ENCODE data around the gene FAM3A.
"Not testable (repeated sequence)": the region's sequence is repeated elsewhere in the genome, so short reads cannot be mapped to it uniquely, and the experiment has no call there.

The FAM3A gene, protein sequence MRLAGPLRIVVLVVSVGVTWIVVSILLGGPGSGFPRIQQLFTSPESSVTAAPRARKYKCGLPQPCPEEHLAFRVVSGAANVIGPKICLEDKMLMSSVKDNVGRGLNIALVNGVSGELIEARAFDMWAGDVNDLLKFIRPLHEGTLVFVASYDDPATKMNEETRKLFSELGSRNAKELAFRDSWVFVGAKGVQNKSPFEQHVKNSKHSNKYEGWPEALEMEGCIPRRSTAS

DNA sequence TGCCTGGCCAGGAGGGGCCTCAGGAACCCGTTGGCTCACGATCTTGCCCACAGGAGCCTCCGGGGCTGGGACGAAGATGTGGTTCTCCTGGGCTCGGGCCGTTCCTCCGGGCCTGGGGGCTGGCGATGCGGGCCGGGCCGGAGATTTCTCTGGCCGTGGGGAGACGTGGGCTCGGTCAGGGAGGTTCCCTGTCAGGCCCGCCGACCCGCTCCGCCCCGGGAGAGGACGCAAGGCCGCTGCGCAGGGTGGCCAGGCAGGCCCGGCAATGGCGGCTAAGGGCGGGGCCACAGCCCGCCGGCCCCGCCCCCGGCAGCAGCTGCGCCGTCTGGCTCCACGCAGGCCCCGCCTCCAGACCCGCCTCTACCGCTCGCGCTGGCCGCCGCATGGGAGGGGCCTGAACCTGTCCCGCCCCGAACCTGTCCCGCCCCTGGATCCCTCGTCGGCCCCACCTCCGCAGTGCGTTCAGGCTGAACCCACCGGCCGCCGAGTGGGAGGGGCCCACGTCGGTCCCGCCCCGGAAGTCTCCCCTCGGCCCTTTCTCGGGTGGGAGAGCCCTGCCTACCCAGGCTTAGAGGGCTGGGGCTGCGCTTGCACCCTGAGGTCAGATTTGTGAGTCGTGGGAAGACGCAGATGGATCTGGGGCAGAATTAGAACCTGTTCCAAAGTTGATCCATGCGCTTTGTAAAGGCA, at the start of gene FAM3A:
Gene FAM3A, minus strand, starts transcription at position 267 of the 690 bp plus-strand sequence. CDS start 460 bp downstream, outside the sequence.
- DNase-seq = peak; percentile 89

DNA sequence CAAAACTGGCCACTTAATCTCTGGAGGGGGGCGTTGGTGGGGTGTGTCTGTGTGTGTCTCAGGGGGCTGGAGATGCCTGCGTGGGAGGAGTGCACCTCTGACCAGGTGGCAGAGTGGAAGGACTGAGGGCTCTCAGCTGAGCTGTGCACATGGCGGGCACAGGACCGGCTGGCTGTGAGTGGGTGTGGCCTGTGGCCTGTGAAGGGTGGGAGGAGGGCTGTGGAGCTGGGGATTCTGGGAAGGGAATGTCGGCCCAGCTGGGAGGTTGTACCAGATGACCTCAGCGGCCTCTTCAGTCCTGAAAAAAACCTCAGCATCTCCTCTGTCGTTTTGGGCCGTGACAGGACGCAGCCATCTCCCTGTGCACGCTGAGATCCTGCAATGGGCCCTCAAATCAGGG, 46.3 kb upstream of the FAM3A start:
- not testable (repeated sequence) for DNase-seq

DNA sequence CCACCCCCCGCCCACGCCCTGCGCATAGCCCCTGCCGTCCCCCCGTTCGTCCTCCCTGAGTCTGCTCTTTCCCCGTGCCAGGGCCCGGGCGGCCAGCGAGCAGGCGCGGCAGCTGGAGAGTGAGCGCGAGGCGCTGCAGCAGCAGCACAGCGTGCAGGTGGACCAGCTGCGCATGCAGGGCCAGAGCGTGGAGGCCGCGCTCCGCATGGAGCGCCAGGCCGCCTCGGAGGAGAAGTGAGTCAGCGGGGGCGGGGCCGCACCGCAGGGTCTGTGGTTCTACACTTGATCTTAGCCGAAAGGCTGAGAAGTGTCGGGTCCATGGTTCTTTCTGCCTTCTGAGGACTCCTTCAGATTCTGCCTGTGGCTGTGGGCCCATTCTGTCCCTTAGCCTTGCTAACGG, 44.3 kb upstream of the FAM3A start:
- DNase-seq = not testable (repeated sequence)

DNA sequence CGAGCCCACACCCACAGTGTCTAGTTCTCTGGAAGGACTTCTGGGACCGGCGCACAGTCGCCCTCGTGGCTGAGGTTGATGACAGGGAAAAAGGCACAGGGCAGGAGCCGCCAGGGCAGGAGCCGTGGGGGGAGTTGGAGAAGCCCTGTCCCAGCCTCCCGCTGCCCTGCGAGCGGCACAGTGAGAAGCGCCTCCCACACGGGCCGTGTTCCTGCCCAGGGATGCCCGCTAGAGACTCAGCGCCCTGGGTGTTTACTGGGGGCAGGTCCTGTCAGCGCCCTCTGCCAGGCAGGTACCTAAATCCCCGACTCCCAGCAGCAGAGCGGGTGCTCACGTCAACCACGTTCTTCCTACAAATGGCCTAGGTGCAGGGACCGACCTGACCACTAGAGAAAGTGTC, 42.9 kb upstream of the FAM3A start:
- not testable (repeated sequence) for DNase-seq

DNA sequence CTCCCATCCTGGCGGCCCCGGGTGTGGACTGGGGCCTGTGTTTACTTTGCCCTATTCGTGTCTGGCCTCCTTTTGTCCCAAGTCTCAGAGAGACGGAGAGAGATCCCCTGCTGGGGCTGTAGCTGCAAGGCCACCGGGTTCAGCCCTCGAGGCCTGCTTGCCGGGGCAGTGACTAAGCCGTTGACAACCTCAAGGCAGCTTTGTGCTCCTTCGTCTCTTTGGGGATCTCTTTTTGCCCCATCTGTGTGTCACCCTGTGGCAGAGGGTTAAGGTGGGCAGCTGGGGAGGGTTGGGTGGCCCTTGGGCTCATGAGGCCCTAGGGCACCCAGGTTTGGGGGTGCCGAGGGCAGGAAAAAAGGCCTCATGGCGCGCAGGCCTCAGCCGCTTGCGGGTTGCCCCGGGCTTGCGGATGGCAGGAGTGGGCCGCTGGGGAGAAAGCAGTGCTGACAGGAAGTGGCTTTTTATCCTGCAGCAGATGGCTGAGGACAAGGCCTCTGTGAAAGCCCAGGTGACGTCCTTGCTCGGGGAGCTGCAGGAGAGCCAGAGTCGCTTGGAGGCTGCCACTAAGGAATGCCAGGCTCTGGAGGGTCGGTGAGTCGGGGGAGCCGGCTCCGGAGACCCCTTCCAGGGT, 42.1 kb upstream of the FAM3A start:
- not testable (repeated sequence) for DNase-seq

DNA sequence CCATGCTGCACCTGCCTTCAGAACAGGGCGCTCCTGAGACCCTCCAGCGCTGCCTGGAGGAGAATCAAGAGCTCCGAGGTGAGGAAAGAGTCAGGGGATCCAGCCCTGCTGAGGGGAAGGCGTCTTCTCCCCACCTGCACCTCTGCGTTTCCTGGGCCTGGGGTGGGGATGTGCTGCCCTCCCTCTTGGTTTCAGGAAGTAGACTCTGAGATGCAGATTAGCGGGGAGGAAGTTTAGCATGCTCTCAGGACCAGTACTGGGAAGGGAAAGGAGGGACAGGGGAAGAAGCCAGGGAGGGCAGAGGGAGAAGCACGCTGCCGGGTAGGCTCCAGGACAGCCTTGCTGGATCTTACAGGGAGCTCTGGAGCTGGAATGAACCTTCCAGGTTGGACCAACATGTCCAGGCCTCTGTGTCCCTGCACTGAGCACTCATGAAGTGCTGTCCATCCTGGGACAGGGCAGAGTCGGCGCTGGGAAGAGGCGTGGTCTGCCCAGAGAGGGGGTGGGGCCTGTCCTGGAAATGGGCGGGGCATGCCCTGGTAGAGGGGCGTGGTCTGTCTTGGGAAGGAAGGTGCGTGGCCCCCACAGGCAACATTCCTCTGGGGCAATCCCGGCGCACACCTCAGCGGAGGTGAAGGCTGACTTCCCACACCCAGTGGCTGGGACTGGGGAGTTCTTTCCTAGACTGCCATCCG, 36.2 kb upstream of the FAM3A start:
- DNase-seq = not testable (repeated sequence)

DNA sequence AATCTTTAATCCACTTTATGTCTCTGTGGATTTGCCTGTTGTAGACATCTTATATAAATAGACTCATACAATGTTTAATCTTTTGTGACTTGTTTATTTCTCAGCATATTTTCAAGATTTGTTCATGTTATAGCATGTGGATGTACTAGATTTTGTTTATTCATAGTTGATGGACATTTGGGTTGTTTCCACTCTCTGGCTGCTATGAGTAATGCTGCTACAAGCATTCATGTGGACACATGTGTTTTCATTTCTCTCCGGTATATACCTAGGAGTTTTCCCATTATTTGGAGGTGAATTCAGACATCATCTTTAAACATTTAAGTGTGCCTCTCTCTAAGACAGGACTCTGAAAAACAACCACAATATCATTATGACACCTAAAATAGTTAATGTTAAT, 33.7 kb upstream of the FAM3A start:
- no peak for DNase-seq

DNA sequence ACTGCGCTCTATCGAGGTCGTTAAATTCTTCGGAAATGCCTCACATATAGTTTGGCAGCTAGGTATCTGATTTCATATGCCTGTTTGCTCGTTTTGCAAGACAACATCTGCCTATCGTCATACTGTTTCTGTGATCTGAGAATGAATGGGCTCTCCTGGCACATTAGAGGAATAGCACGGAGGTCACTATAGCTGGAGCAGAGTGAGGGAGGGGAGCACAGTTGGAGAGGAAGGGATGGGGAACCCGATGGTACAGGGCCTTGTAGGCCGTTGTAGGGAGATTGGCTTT, 31.9 kb upstream of the FAM3A start:
- peak; percentile 11 for DNase-seq

DNA sequence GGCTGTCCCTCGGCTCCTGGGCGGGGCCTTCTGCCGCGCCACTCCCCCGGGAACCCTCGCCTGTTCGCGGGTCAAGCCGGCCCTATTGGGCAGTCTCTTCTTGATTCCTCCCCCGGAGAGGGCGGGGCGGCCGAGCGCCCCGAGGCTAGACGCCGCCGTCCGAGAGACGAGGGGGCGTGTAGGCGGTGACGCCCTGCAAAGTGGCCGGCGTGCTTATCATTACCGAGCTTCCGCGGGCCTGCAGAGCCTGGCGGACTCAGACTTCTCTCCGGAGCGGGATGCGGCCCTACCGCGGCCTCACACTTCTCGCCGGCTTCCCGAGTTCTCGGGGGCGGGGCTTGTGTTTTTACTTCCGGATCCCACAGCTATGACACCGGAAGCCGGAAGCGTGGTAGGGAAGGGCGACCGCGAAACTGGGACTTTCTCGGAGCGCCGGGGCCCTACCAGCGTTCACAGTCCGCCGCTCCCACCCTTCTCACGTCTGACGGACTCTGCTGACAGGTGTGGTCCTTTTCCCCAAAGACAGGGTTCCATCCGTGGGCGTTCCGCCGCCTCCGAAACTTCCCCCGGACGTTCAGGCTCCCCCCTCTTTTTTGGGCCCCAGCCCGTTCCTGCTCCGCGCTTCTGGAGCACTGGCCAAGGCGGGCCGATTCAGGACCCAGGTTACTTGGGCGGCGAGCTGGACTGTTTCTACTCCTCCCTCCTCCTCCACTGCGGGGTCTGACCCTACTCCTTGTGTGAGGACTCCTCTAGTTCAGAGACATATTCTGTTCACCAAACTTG, 31.4 kb upstream of the FAM3A start, which contains the start of gene IKBKG:
Gene IKBKG, plus strand, starts transcription at position 376 of the 783 bp plus-strand sequence. CDS start 4,383 bp downstream, outside the sequence.
- peak; percentile 88 for DNase-seq

DNA sequence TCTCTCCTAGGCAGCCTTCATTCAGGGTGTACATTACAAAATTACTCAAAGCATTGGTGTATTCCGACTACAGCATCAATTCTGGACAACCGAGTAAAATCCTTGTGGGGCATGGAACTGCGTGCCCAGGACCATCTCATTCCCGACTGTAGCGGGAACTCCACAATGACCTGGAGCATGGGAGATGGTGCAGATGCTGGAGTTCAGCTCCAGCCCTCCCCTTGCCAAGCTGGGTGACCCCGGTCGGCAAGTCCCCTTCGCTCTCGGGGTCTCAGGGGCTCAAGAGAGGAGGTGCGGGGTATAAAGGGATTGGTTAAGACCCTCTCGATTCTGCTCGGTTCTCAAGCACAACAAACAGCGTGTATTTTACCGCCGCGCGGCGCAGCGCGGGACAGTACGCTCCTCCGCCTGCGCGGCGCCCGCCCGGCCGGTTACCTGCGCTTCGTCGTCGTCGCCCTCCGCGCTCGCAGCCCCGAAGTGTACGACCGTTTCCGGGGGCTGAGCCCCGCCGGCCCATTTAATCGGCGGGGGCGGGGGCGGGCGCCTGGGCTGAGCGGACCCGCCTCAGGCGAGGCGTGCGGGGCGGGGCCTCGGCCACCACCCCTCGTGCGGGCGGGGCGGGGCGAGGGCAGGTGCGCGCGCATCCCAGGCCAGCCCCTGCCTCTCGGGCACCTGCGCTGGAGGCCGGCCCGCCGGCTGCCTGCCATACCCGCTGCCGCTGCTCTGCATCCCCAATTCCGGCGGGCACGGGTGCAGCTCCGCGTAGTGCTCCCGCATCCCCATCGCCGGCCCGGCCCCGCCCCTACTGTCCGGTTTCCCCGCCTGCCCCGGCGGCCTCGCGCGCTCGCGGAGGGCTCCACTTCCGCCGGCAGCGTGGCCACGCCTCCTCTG, 30.6 kb upstream of the FAM3A start, which contains the start of gene G6PD:
Gene G6PD, minus strand, starts transcription at position 493 of the 891 bp plus-strand sequence. CDS start 691 bp downstream, outside the sequence.
- peak; percentile 75 for DNase-seq

DNA sequence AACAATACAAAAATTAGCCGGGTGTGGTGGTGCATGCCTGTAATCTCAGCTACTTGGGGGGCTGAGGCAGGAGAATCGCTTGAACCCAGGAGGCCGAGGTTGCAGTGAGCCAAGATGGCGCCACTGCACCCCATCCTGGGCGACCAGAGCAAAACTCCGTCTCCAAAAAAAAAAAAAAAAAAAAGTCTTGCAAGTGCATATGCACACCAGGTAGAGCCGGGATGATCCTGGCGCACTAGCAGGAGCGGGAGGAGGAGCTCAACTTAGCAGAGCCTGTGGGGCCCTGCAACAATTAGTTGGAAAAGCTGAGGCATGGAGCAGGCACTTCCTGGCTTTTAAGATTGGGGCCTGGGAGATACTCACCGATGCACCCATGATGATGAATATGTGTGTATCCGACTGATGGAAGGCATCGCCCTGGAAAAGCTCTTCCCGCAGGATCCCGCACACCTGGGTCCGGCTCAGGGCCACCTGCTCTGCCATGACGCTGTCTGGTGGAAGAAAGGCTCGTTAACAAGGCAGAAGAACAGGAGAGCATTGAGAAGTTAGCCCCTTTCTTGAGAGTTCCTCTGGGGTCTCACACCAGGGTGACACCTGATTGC, 29.7 kb upstream of the FAM3A start:
- no peak for DNase-seq

DNA sequence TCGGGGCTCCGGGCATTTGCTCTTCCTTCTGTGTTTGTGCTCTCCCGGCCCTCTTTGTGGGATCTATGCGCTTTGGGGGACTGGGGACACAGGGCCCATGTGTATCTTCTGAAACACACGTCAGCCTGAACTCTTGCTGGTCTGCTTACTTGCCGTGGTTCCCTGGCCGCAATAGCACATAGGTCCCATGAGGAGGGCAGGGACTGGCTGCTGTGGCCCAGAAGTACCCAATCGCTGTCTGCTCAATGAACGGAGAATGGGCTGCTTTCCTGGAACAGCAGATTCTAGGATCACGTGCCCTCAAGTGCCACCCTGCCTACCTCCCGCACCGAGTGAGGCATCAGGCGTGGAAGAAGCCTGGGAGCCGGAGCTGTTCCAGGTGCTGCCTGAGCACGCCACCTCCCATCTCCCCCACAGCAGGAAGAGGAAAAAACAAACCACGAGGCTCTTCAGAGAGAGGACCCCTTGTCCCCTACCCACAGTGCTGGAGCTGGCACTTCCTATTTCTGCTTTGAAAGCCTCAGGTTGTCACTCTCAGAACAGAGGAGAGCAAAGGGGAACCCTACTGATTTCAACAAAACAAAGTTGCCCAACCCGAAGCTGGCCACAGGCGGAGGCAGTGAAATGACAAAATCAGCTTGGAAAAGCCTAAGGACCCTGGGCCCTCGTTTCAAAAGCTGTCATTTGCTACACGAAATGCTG, 26.8 kb upstream of the FAM3A start:
- DNase-seq = peak; percentile 19

DNA sequence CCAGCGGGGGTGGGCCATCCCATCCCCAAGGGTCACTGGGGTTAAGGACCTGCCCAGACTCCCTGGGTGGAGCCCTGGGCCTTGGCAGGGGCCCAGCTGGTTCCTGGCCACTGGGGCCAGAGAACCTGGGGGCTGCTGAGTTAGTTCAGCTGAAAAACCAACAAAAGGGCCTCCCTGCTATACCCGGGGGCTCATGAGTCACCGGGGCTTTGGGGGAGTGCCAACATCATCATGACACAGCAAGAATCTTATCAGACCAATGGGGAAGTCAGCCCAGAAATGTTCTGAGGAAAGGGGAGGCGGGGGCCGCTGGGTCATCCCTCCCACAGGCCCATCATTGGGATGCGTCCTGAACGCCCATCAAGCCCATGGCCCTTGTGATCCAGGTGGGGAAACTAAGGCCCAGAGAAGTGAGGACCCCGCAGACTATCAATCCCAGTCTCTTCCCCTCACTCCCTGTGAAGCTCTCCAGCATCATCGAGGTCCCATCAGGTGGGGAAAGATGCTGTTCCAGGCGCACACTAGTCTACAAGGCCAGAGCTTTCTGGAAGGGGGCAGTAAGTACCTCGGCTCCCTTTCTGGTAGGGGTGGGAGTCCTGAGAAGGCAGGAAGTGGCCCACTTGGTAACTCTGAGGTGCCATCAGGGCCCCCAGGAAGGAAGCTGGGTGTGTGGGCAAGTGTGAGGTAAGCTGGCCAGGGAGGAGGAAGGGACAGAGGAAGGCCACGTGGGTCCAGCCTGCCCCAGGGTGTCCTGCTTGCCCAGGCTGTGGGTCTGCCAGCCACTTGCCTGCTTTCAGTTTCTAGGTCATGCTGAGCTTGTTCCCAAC, 26.1 kb upstream of the FAM3A start:
- DNase-seq = peak; percentile 58

DNA sequence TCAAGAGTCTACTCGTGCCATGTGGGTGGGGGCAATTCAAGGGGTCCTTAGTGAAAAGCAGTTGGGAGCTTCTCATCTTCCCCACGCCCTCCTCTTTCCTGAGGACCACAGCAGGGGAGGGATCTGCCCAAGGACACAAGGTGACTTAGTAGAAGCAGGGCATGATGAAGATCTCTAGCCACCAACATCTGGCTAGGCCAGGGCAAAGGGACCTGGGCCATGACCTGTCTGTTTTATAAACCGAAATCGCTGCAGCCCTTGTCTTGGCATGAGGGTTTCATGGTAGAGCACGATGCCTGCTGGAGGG, 25.5 kb upstream of the FAM3A start:
- no peak for DNase-seq

DNA sequence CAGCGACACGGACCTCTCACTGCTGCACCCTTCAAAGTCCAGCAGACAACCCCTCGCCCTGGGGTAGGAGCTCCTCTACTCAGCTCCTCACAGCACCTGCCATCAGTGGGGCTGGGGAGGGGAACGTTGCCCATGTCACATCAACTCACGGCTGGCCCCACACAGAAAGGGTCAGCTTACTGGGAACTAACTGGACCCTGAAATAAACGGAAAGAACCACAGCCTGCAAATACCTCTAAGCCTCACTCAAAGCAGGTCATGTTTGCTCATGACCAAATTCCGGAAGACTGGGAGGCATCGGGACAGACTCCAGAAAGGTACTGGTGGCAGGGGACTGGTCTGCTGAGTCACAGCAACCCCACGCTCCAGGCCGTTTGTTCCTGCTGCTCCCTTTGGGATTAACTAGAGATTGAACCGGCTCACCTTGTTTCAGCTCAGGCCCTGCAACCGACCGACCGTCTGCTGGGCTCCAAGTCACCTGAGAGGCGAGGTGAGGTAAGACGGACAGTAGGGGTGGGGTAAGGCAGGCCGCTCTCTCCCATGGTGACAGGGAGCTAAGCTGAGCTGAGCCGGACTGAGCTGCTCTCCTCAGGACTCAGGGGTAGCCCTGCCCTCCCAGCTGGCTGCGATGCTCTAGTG, 25.0 kb upstream of the FAM3A start:
- DNase-seq = no peak

DNA sequence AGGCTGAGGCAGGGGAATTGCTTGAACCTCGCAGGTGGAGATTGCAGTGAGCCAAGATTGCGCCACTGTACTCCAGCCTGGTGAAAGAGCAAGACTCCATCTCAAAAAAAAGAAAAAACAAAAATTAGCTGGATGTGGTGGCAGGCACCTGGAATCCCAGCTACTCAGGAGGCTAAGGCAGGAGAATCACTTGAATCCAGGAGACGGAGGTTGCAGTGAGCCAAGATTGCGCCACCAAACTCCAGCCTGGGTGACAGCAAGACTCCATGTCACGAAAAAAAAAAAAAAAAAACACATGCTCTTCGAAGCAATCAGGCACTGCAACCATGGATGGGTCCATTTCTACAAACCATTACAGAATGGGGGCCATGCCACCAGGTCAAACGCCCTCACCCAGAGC, 24.3 kb upstream of the FAM3A start:
- DNase-seq = not testable (repeated sequence)

DNA sequence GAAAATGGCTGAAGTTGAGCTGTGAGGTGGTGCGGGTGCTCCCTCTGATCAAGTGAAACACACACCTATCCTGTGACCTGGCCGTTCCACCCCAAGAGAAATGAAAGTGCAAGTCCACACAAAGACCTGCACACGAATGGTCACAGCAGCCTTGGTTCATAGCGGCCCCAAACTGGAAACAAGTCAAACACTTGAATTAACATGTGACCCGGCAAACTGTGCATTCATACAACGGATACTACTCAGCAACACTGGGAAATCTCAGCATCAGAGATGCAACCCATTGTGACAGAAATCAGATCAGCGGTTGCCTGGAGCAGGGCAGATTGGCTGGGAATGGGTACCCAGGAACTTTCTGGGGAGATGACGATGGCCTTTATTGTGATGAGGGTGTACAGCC, 23.0 kb upstream of the FAM3A start:
- no peak for DNase-seq

DNA sequence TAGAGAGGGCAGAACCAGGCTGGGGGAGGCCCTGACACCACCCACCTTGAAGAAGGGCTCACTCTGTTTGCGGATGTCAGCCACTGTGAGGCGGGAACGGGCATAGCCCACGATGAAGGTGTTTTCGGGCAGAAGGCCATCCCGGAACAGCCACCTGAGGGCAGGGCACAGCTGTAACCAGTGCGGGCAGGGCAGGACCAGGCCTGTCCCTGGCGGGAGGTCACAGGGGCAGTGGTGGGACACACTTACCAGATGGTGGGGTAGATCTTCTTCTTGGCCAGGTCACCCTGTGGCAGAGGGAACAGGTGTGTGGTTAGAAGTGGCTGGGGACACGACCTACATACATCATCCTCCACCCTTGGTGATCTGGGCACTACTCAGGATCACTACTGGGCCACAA, 19.9 kb upstream of the FAM3A start:
- DNase-seq = no peak

All from CD4-positive, alpha-beta T cell treated with Interleukin-4 for 4 hours (primary cell).